HFFc6 (cell line): ENCODE data around the gene POLR3G. TPM values are rescaled to one million over a fixed set of nuclear protein-coding genes. Genes with fewer than 3 reads are reported as not detected.
A peak's percentile ranks its signal among the peaks of the same experiment; 100 is the strongest.

Experiments used
- DNase-seq: peaks from one replicate; pipeline ENCODE4 v3.0.0-alpha.2; 2018
- H3K27ac Mint-ChIP-seq: 2 replicates; pipeline ENCODE4 v1.8.0; 2020; ENCODE audit warnings: mild to moderate bottlenecking, mixed read lengths
- H3K27me3 Mint-ChIP-seq: 2 replicates; pipeline ENCODE4 v1.8.0; 2021; ENCODE audit warnings: mild to moderate bottlenecking, moderate library complexity, mixed read lengths; ENCODE audit not compliant: insufficient read depth
- H3K36me3 Mint-ChIP-seq: 2 replicates; pipeline ENCODE4 v1.8.0; 2021; ENCODE audit warnings: low read depth, mixed read lengths
- H3K4me1 Mint-ChIP-seq: 2 replicates; pipeline ENCODE4 v1.8.0; 2020; ENCODE audit warnings: low read depth, mixed read lengths
- H3K4me3 Mint-ChIP-seq: 2 replicates; pipeline ENCODE4 v1.8.0; 2020; ENCODE audit warnings: mild to moderate bottlenecking, moderate library complexity, mixed read lengths
- H3K9me3 Mint-ChIP-seq: 2 replicates; pipeline ENCODE4 v1.8.0; 2020; ENCODE audit warnings: mild to moderate bottlenecking, mixed read lengths
- total RNA-seq, 6 experiments: library from RNA; stranded (reverse); fragmentation: NEBNext Ultra II Directional; extraction: Animal tissue kit (Norgen Biotek cat#: 25700); gene quantifications; 2 replicates in 1 of 6; 3 replicates in 5 of 6; pipeline ENCODE4 v1.2.3, GENCODE V29; 2021
- TF ChIP-seq, protein P1 (sequence below): fragments of 200-600 bp; sonication (generic); IDR thresholded peaks from 2 replicates; pipeline ENCODE4 v1.5.0; 2021; ENCODE audit warnings: antibody characterized with exemption, mild to moderate bottlenecking

The POLR3G gene
- total RNA-seq, 6 experiments from 2014 or later = 6.7 to 17.0 (median 15.3) TPM

DNA sequence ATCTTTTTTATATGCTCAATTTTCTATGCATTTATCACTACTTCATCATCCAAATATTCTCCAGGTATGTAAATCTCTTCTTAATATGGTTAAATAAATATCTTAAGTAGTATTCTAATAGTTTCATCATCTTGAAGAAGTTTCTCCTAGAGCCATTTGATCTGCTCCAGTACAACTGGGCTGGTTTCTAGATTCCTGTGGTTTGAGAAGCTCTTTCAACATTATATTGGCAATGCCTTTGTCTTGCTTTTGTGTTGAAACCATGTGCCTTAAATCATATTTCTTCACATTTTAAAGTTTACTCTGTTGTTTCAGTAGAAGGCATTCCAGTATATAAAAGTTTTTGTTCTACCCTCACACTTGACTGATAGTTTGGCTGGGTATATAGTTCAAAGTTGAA lies 27.7 kb upstream of the POLR3G start:
- no peaks in the 10 kb centered on the region; the same call in 1 of the 2 replicates for H3K9me3 Mint-ChIP-seq
- no peaks in the 10 kb centered on the region; the same call in 1 of the 2 replicates for H3K27me3 Mint-ChIP-seq
- no peak overlapping the region for H3K4me3 Mint-ChIP-seq
- peaks cover 6% of the 10 kb centered on the region for H3K36me3 Mint-ChIP-seq
- no peaks in the 10 kb centered on the region for H3K4me1 Mint-ChIP-seq
- TF ChIP-seq, protein P1, sequence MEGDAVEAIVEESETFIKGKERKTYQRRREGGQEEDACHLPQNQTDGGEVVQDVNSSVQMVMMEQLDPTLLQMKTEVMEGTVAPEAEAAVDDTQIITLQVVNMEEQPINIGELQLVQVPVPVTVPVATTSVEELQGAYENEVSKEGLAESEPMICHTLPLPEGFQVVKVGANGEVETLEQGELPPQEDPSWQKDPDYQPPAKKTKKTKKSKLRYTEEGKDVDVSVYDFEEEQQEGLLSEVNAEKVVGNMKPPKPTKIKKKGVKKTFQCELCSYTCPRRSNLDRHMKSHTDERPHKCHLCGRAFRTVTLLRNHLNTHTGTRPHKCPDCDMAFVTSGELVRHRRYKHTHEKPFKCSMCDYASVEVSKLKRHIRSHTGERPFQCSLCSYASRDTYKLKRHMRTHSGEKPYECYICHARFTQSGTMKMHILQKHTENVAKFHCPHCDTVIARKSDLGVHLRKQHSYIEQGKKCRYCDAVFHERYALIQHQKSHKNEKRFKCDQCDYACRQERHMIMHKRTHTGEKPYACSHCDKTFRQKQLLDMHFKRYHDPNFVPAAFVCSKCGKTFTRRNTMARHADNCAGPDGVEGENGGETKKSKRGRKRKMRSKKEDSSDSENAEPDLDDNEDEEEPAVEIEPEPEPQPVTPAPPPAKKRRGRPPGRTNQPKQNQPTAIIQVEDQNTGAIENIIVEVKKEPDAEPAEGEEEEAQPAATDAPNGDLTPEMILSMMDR = no peak
- H3K27ac Mint-ChIP-seq = no peak overlapping the region
- DNase-seq = peak; percentile 5

DNA sequence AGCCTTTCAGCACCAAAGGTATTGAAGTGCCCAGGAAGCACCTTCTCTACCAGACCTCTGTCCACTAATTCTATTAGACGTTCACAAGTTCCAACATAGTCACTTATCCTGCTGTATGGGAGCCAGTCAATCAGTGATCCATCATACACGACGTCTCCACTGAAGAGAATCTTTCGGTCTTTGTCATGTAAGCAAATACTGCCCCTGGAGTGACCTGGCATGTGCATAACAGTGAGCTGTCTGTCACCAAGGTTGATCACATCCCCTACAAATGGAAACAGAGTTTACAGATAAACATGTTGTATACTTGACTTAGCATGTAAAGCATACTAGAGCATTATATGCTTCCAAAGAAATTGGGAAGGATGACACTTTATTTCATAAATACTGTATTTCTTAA lies 13.4 kb upstream of the POLR3G start:
- Mint-ChIP-seq H3K4me3 (no peak overlapping the region), H3K27me3 (no peaks in the 10 kb centered on the region), H3K9me3 (no peaks in the 10 kb centered on the region), H3K36me3 (no peaks in the 10 kb centered on the region), H3K27ac (no peak overlapping the region), H3K4me1 (no peaks in the 10 kb centered on the region)
- DNase-seq = no peak
- TF ChIP-seq, protein P1 = no peak

DNA sequence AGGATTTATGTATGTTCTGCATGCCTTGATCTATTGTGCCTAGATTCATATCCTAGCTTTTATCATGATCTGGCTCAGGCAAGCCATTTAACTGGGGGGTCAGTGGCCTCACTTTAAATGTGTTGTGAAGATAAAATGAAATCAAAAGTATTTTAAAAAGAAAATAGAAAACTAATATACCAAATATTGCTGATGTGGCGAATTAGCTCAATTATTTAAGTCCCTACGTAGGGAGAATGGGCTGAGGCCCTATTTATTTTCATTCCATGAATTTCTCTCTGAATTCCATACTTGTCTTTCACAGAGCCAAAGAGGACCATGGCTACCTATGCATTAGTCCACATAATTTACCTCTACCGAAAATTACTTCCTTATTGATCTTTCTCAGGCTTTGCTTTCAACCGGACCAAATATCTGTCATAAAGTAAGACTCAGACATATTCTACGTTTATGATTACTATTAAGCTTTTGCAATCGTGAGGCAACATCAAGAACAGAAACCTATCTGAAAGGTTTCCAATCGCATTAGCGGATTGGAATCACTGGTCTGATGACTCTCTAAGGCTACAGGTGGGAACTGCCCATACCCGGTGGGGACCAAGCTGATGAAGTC lies 1.8 kb upstream of the POLR3G start:
- no peaks in the 10 kb centered on the region for H3K9me3 Mint-ChIP-seq
- peaks cover 3% of the 10 kb centered on the region; the same call in 1 of the 2 replicates for H3K27me3 Mint-ChIP-seq
- H3K27ac Mint-ChIP-seq = peak overlapping the region; percentile 89
- TF ChIP-seq, protein P1 = no peak
- DNase-seq = no peak
- peak overlapping the region; percentile 99 for H3K4me3 Mint-ChIP-seq
- H3K4me1 Mint-ChIP-seq = peaks cover 34% of the 10 kb centered on the region
- H3K36me3 Mint-ChIP-seq = peaks cover 18% of the 10 kb centered on the region

DNA sequence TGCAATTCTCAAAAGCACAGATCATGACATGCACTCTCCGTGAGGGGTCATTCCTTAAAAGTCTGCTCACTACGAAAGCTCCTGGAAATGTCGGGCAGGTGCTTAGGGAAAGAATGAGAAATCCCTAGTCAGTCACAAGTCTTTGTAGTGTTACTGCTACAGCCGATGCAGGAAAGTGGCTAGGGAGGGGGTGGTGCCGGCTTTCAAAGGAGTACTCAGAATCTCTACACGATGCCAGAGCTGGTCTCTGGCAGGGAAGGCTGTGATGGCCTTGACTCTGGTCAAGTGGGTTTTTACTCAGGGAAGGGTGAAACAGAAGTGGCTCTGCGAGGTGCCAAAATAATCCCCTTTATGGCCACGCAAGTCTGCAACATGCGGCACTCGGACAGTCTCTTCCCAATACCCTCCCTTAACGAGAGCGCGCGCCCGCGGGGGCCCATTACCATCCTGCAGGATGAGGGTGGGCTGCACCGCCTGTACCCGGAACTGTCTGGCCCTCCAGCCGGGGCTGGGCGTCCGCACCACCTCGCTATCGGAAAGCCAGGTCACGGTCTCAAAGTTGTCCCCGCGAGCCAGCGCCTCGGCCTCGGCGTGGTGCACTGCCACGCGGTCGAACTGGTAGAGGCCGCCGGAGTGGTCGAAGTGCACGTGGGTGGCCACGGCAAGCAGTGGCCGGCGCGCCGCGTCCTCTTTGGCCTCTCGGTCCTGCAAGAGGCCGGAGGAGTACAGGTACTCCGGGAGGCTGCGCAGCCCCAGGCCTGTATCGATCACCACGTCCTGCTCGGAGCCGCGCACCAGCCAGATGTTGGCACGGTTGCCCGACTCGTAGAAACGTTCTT lies 1.0 kb upstream of the POLR3G start:
- DNase-seq = no peak
- H3K9me3 Mint-ChIP-seq = no peaks in the 10 kb centered on the region
- H3K4me3 Mint-ChIP-seq = peak overlapping the region; percentile 99
- peaks cover 34% of the 10 kb centered on the region for H3K4me1 Mint-ChIP-seq
- H3K36me3 Mint-ChIP-seq = peaks cover 12% of the 10 kb centered on the region
- H3K27ac Mint-ChIP-seq = peak overlapping the region; percentile 89
- TF ChIP-seq, protein P1 = no peak
- H3K27me3 Mint-ChIP-seq = peaks cover 3% of the 10 kb centered on the region; the same call in 1 of the 2 replicates

DNA sequence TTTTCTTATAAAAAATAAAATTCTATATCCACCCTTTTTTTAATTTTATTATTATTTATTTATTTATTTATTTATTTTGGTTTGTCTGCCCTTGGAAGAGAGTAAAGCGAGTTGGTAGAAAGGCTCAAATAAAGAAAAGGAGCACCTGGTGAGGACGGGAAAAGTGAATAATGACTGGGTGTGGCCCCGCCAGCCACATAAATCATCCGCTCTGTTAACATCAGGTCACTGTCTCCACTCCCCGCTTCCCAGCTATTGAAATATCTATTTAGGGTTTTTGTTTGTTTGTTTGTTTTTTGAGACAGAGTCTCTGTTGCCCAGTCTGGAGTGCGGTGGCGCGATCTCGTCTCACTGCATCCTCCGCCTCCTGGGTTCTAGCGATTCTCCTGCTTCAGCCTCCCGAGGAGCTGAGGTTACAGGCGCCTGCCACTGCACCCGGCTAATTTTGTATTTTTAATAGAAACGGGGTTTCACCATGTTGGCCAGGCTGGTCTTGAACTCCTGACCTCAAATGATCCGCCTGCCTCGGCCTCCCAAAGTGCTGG lies 844 bp downstream of the POLR3G start:
- Mint-ChIP-seq H3K27me3 (peaks cover 3% of the 10 kb centered on the region; the same call in 1 of the 2 replicates), H3K4me1 (peaks cover 47% of the 10 kb centered on the region), H3K27ac (no peak overlapping the region)

More for the DNA sequence above, 844 bp downstream of the POLR3G start:
- H3K9me3 Mint-ChIP-seq = no peaks in the 10 kb centered on the region
- H3K4me3 Mint-ChIP-seq = peak overlapping the region; percentile 99
- TF ChIP-seq, protein P1 = no peak
- peaks cover 4% of the 10 kb centered on the region; the same call in 1 of the 2 replicates for H3K36me3 Mint-ChIP-seq
- DNase-seq = no peak
